Measurements from ENCODE around the gene BANP. TPM values are rescaled to one million over a fixed set of nuclear protein-coding genes. Genes with fewer than 3 reads are reported as not detected.

BANP gene
- total and polyA plus RNA-seq, 2 of the 8 experiments (the other 6 are each of a cell fraction or from before 2014, with no cell fraction given) = 25.8 to 39.8 TPM

DNA sequence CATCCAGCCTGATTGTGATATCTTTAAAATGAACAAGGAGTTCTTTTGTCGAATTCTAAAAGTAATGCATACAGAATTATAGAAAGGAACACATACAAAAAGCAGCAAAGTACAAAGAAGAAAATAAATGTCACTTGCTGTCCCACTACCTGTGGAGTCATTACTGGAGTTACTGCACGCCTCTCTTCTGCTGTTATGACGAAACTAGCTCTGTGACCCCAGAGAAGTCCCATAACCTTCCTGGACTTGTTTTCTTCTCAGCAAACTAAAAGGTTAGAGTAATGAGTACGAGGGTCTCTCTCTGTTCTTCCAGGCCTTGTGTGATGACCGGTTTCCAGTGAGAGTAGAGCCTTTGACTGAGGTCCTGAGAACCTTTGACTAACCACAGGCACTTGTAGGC, 26.9 kb downstream of the BANP start:
- 92% methylated on average over 5 of the region's 5 CpGs; no CpG with 5 or more reads in 1 of the 2 experiments for WGBS, 2 experiments (ENCODE audit: extremely low coverage in 1 of 2, insufficient coverage in 1 of 2, insufficient read length in 1 of 2, insufficient replicate concordance in 2 of 2, low coverage in 1 of 2, low lambda C conversion rate in 2 of 2, missing lambda C conversion rate in 1 of 2)
- H3K14ac ChIP-seq (ENCODE audit: insufficient read length) = no peak overlapping the region
- no peak for TF ChIP-seq PHF8 (conservative IDR thresholded peaks at IDR 0.05; ENCODE audit: low read depth, low read length)
- TF ChIP-seq BRCA1 (IDR thresholded peaks at IDR 0.05; ENCODE audit: low read depth, low read length) = no peak
- no peak overlapping the region for H2BK12ac ChIP-seq (ENCODE audit: low read depth, low read length)
- H3K9ac ChIP-seq (replicated peaks in 1 of 4; ENCODE audit: extremely low read depth in 1 of 4, low read depth in 3 of 4, low read length in 3 of 4) = no peak overlapping the region
- no peak overlapping the region for H3K23ac ChIP-seq (ENCODE audit: insufficient read length)
- DNase-seq (ENCODE audit: low read depth in 1 of 2, low spot score in 2 of 2) = no peak
- no peak overlapping the region for H4K5ac ChIP-seq (ENCODE audit: insufficient read length, low read depth, low read length)
- FAIRE-seq = no peak
- H3K4me1 ChIP-seq (replicated peaks in 1 of 4; ENCODE audit: control insufficient read depth in 3 of 4, insufficient read depth in 4 of 4, low read length in 3 of 4) = no peaks in the 10 kb centered on the region
- no peak overlapping the region for H2BK20ac ChIP-seq (ENCODE audit: low read length)
- no peak overlapping the region for H4K91ac ChIP-seq (replicated peaks; ENCODE audit: insufficient read length, low read length)
- ChIA-PET CTCF (ENCODE audit: partially characterized antibody) (interaction anchor here (0.8 to 0.9 kb wide), 2 partner anchors 203 to 377 kb away, joined by 3 read pairs; no protein-coding TSS in a partner anchor), POLR2A (ENCODE audit: partially characterized antibody) (no interaction called here)
- H3K18ac ChIP-seq (ENCODE audit: extremely low read depth, low read length) = no peak overlapping the region
- H4K8ac ChIP-seq (ENCODE audit: extremely low read depth, insufficient read depth, low read length) = no peak overlapping the region
- H4K20me1 ChIP-seq (replicated peaks in 1 of 2; ENCODE audit: control insufficient read depth in 1 of 2, insufficient read depth in 2 of 2, low read length in 2 of 2) = no peaks in the 10 kb centered on the region
- H3K23me2 ChIP-seq (ENCODE audit: low read depth, low read length) = no peaks in the 10 kb centered on the region
- no peak overlapping the region for H2BK120ac ChIP-seq (replicated peaks; ENCODE audit: low read depth, low read length)
- H2AK5ac ChIP-seq (ENCODE audit: low read depth, low read length) = no peak overlapping the region
- H3K79me2 ChIP-seq (ENCODE audit: control insufficient read depth in 1 of 2, insufficient read depth in 2 of 2, low read length in 2 of 2) = peaks cover 0 to 31% of the 10 kb centered on the region in 2 experiments; a peak in 2 of 4 replicates
- peaks cover 7% of the 10 kb centered on the region for H3K79me1 ChIP-seq (ENCODE audit: low read depth, low read length)
- no peak overlapping the region for H3K4ac ChIP-seq (replicated peaks; ENCODE audit: insufficient read length, low read depth, low read length)
- H2BK15ac ChIP-seq (ENCODE audit: low read length) = no peak overlapping the region
- H3K36me3 ChIP-seq (ENCODE audit: control insufficient read depth in 2 of 4, insufficient read depth in 4 of 4, low read length in 3 of 4) = peaks cover 0 to 6% (median 3%) of the 10 kb centered on the region in 4 experiments; a peak in 2 of 8 replicates
- no peak overlapping the region for H2BK5ac ChIP-seq (ENCODE audit: low read depth, low read length)
- H3K9me3 ChIP-seq (ENCODE audit: insufficient read depth in 2 of 2, low read depth in 1 of 2, low read length in 1 of 2) = no peaks in the 10 kb centered on the region
- H3K27ac ChIP-seq (ENCODE audit: low read depth, low read length) = no peak overlapping the region
- no peak overlapping the region for H3K4me3 ChIP-seq (ENCODE audit: extremely low read depth in 1 of 4, insufficient read depth in 2 of 4, low read depth in 3 of 4, low read length in 4 of 4)
- H3K56ac ChIP-seq (replicated peaks; ENCODE audit: insufficient read length, low read depth, low read length) = no peak overlapping the region
- H3K4me2 ChIP-seq (ENCODE audit: insufficient read depth in 1 of 2, low read depth in 2 of 2, low read length in 2 of 2) = no peak overlapping the region
- H2AFZ ChIP-seq (ENCODE audit: low read length) = no peak overlapping the region
- H3K27me3 ChIP-seq (replicated peaks in 1 of 4; ENCODE audit: control insufficient read depth in 3 of 4, extremely low read depth in 1 of 4, insufficient read depth in 3 of 4, low read length in 3 of 4) = no peaks in the 10 kb centered on the region
